Loucy (cell line): ENCODE measurements around the gene ANKFY1.
A peak's percentile ranks its signal among the peaks of the same experiment; 100 is the strongest.

ENCODE experiments used
- H2AFZ ChIP-seq: fragments of 200-600 bp; sonication (generic); 2 replicates; pipeline ENCODE4 v1.6.0; 2016; ENCODE audit warnings: antibody characterized with exemption, mild to moderate bottlenecking, low read length, moderate library complexity
- H3F3A ChIP-seq: fragments of 200-600 bp; 2 replicates; pipeline ENCODE4 v1.6.0; 2016; ENCODE audit warnings: antibody characterized with exemption, low read depth, mild to moderate bottlenecking
- H3K27me3 ChIP-seq: fragments of 200-600 bp; sonication (generic); 2 replicates; pipeline ENCODE4 v1.6.1; 2014; ENCODE audit warnings: low read length, mild to moderate bottlenecking; ENCODE audit not compliant: insufficient read depth, poor library complexity, severe bottlenecking
- H3K36me3 ChIP-seq: fragments of 200-600 bp; sonication (generic); 2 replicates; pipeline ENCODE4 v1.6.1; 2016; ENCODE audit warnings: low read length; ENCODE audit not compliant: insufficient read depth
- H3K4me1 ChIP-seq: fragments of 200-600 bp; sonication (generic); 2 replicates; pipeline ENCODE4 v1.5.1; 2014; ENCODE audit warnings: low read length, mild to moderate bottlenecking; ENCODE audit not compliant: insufficient read depth, poor library complexity, severe bottlenecking
- H3K4me2 ChIP-seq: fragments of 200-600 bp; sonication (generic); 2 replicates; pipeline ENCODE4 v1.6.0; 2014; ENCODE audit warnings: antibody characterized with exemption, low read length, low read depth, mild to moderate bottlenecking; ENCODE audit not compliant: poor library complexity, severe bottlenecking
- H3K4me3 ChIP-seq: fragments of 200-600 bp; sonication (generic); 2 replicates; pipeline ENCODE4 v1.5.1; 2014; ENCODE audit warnings: low read length, mild to moderate bottlenecking, mixed read lengths; ENCODE audit not compliant: poor library complexity, severe bottlenecking
- H3K79me2 ChIP-seq: fragments of 200-600 bp; sonication (generic); 2 replicates; pipeline ENCODE4 v1.6.1; 2014; ENCODE audit warnings: low read length; ENCODE audit not compliant: insufficient read depth
- H3K9ac ChIP-seq: fragments of 200-600 bp; sonication (generic); 2 replicates; pipeline ENCODE4 v1.6.0; 2014; ENCODE audit warnings: mild to moderate bottlenecking, low read depth, low read length, moderate library complexity; ENCODE audit not compliant: poor library complexity, severe bottlenecking
- H3K9me2 ChIP-seq: fragments of 200-600 bp; sonication (generic); replicated peaks from 2 replicates; pipeline ENCODE4 v1.6.1; 2016; ENCODE audit warnings: low read depth, low read length, mixed read lengths
- H3K9me3 ChIP-seq: fragments of 200-600 bp; sonication (generic); 2 replicates; pipeline ENCODE4 v1.6.1; 2014; ENCODE audit warnings: mild to moderate bottlenecking, antibody characterized with exemption, low read length, low read depth; ENCODE audit not compliant: insufficient read depth
- H4K20me1 ChIP-seq: fragments of 200-600 bp; sonication (generic); 2 replicates; pipeline ENCODE4 v1.6.0; 2014; ENCODE audit warnings: antibody characterized with exemption, low read length, mild to moderate bottlenecking; ENCODE audit not compliant: insufficient read depth, poor library complexity, severe bottlenecking
- EZH2phosphoT487 ChIP-seq: fragments of 200-600 bp; IDR thresholded peaks from 2 replicates; pipeline ENCODE4 v1.6.1; 2018; ENCODE audit warnings: antibody characterized with exemption, mild to moderate bottlenecking, moderate library complexity, borderline replicate concordance
- TF ChIP-seq, protein P1 (sequence below): fragments of 200-600 bp; sonication (generic); conservative IDR thresholded peaks from 2 replicates; pipeline ENCODE4 v1.5.1; 2014; ENCODE audit warnings: mild to moderate bottlenecking, antibody characterized with exemption, low read length

ANKFY1 gene, protein sequence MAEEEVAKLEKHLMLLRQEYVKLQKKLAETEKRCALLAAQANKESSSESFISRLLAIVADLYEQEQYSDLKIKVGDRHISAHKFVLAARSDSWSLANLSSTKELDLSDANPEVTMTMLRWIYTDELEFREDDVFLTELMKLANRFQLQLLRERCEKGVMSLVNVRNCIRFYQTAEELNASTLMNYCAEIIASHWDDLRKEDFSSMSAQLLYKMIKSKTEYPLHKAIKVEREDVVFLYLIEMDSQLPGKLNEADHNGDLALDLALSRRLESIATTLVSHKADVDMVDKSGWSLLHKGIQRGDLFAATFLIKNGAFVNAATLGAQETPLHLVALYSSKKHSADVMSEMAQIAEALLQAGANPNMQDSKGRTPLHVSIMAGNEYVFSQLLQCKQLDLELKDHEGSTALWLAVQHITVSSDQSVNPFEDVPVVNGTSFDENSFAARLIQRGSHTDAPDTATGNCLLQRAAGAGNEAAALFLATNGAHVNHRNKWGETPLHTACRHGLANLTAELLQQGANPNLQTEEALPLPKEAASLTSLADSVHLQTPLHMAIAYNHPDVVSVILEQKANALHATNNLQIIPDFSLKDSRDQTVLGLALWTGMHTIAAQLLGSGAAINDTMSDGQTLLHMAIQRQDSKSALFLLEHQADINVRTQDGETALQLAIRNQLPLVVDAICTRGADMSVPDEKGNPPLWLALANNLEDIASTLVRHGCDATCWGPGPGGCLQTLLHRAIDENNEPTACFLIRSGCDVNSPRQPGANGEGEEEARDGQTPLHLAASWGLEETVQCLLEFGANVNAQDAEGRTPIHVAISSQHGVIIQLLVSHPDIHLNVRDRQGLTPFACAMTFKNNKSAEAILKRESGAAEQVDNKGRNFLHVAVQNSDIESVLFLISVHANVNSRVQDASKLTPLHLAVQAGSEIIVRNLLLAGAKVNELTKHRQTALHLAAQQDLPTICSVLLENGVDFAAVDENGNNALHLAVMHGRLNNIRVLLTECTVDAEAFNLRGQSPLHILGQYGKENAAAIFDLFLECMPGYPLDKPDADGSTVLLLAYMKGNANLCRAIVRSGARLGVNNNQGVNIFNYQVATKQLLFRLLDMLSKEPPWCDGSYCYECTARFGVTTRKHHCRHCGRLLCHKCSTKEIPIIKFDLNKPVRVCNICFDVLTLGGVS

DNA sequence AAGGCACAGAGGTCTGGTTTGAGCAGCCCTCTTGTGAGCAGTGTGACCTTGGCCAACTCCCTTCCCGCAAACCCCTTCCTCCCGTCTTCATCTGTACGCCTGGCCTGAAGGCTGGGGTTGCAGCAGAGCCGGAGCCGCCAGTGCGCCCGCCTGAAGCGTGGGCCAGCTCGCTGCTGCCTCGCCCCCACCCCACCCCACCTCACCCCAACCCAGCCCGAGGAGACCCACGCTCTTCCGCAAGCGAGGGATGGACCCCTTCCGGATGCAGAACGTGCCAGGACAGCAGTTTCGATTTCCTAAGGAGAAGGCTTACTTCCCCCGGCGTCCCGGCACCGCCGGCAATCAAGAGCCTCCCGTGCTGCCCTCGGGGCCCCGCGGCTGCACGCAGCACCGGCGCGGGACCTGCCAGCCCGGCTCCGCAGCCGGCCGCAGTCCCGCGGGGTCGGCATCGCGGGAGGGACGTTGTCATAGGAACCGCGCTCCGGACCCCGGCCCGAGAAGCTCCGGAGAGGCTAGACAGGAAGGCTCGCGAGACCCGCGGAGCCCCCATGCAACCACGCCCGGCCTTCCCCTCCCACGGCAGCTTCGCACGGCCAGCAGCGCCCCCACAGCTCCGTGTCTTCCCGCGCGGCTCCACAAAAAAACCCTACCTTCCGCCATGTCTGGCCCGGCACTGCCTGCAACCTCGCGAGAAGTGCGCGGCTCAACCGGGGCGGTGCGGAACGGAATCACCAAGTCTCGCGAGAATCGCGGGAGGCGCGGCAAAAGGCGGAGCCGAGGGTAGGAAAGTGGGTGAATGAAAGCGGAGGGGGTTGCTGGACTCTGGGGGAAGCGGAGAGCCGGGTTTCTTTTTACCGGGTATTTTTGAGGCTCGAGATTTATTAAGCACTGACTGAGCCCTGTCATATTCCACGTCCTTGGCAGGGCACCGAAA is at the start of gene ANKFY1:
Gene ANKFY1, minus strand, starts transcription at position 698 of the 934 bp plus-strand sequence. Its CDS starts 38 bp downstream, at position 660.
- peaks cover 15% of the 10 kb centered on the region; the same call in 1 of the 2 replicates for H3K36me3 ChIP-seq
- peak within 1 kb of the TSS; percentile 91 for H3K4me3 ChIP-seq
- peaks cover 22% of the 10 kb centered on the region for H3K4me1 ChIP-seq
- no peaks in the 10 kb centered on the region; the same call in 1 of the 2 replicates for H3K9me3 ChIP-seq
- H3K4me2 ChIP-seq: peak within 1 kb of the TSS; percentile 100
- H4K20me1 ChIP-seq: peaks cover 27% of the 10 kb centered on the region
- peak within 1 kb of the TSS; percentile 97 for H2AFZ ChIP-seq
- peaks cover 57% of the 10 kb centered on the region for H3K79me2 ChIP-seq
- H3K27me3 ChIP-seq: no peaks in the 10 kb centered on the region
- peak within 1 kb of the TSS; percentile 90 for H3K9ac ChIP-seq
- H3K9me2 ChIP-seq: no peaks in the 10 kb centered on the region
- no peaks in the 10 kb centered on the region; the same call in 1 of the 2 replicates for H3F3A ChIP-seq
- no peak for TF ChIP-seq EZH2phosphoT487
- TF ChIP-seq, protein P1, sequence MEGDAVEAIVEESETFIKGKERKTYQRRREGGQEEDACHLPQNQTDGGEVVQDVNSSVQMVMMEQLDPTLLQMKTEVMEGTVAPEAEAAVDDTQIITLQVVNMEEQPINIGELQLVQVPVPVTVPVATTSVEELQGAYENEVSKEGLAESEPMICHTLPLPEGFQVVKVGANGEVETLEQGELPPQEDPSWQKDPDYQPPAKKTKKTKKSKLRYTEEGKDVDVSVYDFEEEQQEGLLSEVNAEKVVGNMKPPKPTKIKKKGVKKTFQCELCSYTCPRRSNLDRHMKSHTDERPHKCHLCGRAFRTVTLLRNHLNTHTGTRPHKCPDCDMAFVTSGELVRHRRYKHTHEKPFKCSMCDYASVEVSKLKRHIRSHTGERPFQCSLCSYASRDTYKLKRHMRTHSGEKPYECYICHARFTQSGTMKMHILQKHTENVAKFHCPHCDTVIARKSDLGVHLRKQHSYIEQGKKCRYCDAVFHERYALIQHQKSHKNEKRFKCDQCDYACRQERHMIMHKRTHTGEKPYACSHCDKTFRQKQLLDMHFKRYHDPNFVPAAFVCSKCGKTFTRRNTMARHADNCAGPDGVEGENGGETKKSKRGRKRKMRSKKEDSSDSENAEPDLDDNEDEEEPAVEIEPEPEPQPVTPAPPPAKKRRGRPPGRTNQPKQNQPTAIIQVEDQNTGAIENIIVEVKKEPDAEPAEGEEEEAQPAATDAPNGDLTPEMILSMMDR: no peak; the same call in 1 of the 2 replicates

DNA sequence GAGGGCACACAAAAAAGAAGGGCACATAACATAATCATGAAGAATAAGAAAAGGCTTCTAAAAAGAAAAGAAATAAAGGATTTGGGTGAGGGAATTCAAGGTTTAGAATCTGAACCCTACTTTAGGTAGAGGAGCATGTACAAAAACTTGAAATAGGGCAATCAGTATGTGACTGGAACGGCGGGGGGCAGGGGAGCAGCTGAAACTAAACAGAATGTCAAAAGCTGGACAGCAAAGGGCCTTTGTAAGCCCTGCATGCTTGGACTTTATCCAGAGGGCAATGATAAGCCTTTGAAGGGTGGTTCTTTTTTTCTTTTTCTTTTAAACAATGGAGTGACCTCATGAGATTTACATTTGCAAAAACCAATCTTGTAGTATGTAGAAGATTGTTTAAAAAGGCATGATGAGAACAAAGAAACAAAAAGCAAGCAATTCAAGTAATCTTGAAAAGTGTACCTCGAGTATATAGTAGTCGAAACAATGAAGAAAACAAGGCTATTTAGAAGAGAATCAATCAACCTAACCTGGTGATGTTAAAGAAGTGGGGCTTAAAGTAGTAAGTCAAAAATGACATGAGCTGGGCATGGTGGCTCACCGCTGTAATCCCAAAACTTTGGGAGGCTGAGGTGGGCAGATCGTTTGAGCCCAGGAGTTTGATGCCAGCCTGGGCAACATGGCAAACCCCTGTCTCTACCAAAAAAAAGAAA is 46.7 kb upstream of the ANKFY1 start:
- no peak overlapping the region for H3K4me2 ChIP-seq
- H2AFZ ChIP-seq: no peak overlapping the region
- H3F3A ChIP-seq: no peaks in the 10 kb centered on the region
- TF ChIP-seq, protein P1: no peak
- TF ChIP-seq EZH2phosphoT487: no peak
- H3K36me3 ChIP-seq: peaks cover 29% of the 10 kb centered on the region; the same call in 1 of the 2 replicates
- no peaks in the 10 kb centered on the region for H3K9me3 ChIP-seq
- peaks cover 87% of the 10 kb centered on the region for H3K79me2 ChIP-seq
- H3K4me1 ChIP-seq: peaks cover 3% of the 10 kb centered on the region
- H3K9ac ChIP-seq: no peak overlapping the region
- no peaks in the 10 kb centered on the region for H3K9me2 ChIP-seq
- H4K20me1 ChIP-seq: peaks cover 85% of the 10 kb centered on the region
- H3K4me3 ChIP-seq: no peak overlapping the region
- no peaks in the 10 kb centered on the region for H3K27me3 ChIP-seq
